HG02885 (cell line): ENCODE measurements around the gene SURF6.
"Not testable (repeated sequence)": the region's sequence is repeated elsewhere in the genome, so short reads cannot be mapped to it uniquely, and the experiment has no call there.

Source experiments
- ATAC-seq: cut with Tn5 transposase; IDR thresholded peaks from one replicate; pipeline ENCODE4 v1.9.1; 2021; ENCODE audit warnings: mild to moderate bottlenecking; ENCODE audit not compliant: unreplicated experiment, poor library complexity

Gene SURF6

DNA sequence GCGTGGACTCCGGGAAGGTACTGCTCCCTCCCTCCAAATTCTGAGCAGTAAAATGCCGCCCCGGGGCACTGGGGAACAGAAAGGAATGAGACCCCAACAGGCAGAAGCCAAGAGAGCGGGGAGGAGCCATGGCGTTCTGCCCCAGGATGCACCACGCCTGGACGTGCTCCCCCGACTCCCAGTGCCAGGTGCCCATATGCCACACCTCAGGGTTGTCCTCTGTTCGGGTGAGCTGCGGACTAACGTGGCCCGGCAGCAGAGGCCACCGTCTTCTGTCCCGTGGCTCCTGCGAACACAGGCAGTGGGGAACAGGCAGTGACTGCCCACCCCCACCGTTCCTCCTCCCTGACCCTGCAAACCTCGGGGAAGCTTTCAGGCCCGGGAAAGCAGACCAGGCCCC lies 4.8 kb downstream of the SURF6 start:
- no peak for ATAC-seq

- not testable (repeated sequence) for ATAC-seq
Measured at GRCh38 chr9:133329306-133330156, 6.5 kb downstream of the SURF6 start.

DNA sequence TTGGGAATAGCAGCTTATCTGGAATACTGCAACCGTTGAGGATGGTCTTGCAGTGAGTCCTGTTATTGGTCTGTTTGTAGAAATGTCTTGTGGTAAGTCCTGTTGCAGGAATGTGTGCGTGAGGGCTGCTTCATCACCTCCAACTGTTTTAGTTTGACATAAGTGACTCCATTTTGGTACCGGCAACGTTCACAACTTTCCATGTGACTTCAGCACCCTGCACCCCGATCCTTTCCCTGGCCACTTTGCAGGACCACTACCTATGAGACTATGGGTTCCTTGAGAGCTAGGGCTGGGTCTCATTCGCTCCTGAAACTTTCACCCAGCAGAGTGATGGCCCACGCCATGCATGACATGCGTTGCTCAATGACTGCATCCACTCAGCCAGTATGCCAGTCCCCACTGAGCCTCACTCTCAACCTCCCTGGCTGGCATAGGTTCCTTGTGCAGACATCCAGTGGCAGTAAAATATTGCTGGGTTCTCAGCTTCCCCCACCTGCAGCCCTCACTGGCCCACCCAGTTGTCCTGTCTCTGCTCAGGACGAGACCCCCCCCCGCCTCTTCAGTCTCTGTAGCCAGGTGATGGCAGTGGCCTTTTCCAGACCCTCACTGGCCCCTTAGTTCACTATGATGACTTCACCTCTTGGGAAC lies 8.0 kb downstream of the SURF6 start:
- ATAC-seq = no peak

DNA sequence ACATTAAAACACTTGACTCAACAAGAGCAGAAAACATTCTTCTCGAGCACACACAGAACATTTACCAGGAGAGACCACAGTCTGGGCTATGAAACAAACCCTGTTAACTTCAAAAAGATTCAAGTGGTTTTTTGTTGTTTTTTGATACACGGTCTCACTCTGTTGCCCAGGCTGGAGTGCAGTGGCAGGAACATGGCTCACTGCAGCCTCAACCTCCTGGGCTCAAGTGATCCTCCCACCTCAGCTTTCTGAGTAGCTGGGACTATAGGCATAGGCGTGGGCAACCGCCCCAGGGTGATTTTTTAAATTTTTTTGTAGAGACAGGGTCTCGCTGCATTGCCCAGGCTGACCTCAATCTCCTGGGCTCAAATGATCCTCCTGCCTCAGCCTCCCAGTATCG lies 9.0 kb downstream of the SURF6 start:
- ATAC-seq = not testable (repeated sequence)

- no peak for ATAC-seq
Measured at GRCh38 chr9:133323991-133324703, 11.8 kb downstream of the SURF6 start.

- no peak for ATAC-seq
Measured at GRCh38 chr9:133323211-133323610, 12.8 kb downstream of the SURF6 start.

GRCh38 chr9:133322701-133323100 lies 13.3 kb downstream of the SURF6 start:
- no peak for ATAC-seq

GRCh38 chr9:133321411-133321935 lies 14.5 kb downstream of the SURF6 start:
- no peak for ATAC-seq

DNA sequence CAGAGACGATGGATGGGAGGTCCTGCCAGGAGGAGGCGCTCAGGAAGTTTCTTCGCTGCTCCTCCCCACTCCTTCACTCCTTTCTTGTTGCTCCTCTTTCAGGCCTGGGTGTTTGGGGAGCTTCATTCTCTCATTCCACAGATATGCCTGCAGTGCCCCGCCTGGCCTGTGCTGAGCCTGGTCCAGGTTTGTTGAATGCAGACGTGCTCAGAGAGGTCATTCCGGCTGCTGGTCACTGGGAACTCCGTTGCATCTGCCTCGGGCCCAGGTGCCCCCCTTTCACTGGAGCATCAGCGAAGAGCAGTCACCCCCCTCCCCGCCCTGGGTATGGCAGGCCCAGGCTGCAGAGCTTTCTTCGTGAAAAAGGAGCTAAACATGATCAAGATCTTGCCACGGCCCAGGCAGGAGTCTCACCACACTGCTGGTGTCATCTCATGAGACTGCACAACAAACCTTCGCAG lies 15.5 kb downstream of the SURF6 start:
- ATAC-seq = no peak

DNA sequence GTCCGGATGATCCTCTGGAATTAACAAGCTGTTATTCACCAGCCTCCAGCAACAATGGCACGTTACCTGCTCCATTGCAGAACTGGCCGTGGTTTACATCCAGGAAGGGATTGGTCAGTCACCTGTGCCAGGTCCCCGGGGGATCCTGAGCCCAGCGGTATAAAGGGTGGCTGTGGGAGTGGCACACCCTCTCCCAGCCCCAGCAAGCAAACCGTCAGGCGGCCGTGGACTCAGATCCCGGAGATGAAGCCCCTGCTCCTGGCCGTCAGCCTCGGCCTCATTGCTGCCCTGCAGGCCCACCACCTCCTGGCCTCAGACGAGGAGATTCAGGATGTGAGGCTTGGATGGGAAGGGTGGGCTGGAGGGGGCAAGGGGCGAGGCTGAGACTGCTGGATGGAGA lies 18.4 kb downstream of the SURF6 start:
- ATAC-seq = not testable (repeated sequence)

GRCh38 chr9:133315997-133316396 lies 20.0 kb downstream of the SURF6 start:
- ATAC-seq = no peak

DNA sequence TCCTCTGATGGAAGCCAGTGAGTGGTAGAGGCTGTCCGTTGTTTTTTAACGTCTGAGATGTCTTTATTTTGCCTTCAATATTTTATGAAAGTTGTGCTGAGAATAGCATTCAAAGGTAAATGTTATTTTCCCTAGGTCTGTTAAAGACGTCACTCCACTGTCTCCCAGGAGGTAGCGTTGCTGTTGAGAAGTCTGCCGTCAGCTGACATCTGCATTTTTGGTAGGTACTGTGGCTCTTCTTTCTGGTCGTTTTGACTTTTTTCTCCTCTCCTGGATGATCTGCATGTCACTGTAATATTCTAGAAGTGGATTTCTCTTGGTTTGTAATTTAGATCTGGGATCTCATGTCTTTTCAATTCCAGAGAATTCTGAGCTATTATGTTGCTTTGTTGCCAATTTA lies 26.4 kb downstream of the SURF6 start:
- ATAC-seq = no peak

- no peak for ATAC-seq
Measured at GRCh38 chr9:133307301-133307700, 28.7 kb downstream of the SURF6 start.

DNA sequence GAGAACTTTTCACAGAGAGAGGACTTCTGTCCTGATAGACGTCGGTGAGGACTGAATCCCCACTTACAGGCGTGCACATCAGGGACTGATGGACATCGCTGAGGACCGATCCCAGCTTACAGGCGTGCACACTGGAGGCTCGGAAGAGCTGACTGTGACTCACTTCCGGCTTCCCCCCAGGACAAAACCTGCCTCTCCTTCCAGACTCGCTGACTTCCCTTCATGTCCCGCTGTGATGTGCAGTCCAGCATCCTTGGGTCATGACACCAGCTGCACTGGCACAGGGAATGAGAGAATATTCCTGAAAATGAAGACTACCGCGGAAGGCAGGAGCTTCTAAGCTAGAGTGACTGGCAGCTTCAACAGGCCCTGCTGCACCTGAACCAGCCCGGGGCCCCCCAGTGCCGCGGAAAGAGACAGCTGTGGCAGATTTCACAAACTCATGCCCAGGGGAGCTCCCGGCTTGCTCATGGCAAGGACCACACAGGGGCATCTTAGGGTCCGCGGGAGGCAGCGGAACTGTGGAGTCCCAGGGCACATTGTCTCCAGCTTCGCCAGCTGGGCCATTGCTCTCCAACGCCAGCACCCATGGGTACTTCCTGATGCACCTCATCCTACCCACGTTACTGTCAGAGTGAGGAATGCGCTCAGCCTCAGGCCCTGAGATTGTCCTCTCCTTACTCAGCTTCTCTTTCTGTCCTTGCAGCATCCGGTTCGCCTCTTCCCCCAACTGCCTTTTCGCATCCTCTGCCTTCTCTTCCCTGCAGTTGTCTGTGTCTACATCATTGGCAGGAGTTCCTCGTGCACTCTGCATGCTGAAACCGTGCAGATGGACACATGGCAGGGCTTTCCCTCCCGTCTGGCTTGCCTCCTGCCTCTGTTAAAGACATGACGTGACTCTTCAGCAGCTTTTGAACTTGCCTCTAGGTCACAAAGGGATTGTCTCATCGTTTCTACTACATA lies 29.5 kb downstream of the SURF6 start:
- ATAC-seq = no peak

DNA sequence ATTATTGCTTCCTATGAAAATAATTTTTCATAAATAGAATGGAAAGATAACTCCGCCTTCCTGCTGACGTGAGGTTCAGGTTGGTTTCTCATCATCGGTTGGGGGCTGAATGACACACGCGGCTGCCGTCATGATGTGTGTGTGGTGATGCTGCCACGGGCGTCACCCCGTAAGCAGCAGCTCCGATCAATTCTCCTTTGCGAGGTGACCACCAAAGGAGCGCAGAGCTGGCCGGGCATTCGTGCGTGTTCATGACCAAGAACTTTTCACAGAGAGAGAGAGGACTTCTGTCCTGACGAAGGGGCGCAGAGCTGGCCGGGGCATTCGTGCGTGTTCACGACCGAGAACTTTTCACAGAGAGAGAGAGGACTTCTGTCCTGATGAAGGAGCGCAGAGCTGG lies 30.3 kb downstream of the SURF6 start:
- no peak for ATAC-seq

DNA sequence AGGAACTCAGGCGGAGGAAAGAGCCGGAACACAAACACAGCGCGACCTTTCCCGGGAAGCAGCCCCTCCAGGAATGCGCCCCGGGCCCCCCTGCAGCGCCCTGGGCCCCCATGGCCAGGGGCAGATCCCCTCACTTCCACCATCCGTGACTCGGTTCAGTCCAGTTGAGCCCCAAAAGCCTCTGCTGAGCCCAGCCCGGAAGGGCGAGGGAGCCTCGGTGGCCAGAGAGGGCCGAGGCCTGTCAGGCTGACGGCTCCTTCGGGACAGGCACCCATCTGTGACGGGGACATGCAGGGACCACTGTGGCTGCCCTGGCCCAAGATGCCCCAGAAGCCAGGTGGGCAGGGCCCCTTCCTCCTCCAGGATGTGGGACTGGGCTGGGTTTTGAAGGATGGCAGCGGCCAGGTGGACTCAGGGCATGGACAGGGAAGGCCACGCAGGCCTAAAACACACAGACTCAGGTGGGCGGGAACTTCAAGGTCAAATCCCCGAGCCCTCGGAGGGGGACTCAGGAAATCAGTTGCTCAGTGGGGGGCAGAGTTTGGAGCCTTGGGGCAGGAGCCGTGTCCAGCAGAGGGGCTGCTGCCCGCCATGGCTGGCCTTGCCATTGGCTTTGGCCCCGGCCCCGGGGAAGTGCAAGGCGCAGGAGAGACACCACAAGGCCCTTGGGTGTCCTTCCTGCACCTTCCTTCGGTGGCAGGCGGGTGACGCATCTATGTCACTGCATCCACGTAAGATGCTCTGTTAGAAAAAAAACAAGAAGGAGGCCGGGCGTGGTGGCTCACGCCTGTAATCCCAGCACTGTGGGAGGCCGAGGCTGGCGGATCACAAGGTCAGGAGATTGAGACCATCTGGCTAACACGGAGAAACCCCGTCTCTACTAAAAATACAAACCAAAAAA lies 31.3 kb downstream of the SURF6 start:
- ATAC-seq = no peak

GRCh38 chr9:133304158-133304470 lies 31.9 kb downstream of the SURF6 start:
- no peak for ATAC-seq

GRCh38 chr9:133303266-133304157 lies 32.5 kb downstream of the SURF6 start:
- ATAC-seq = no peak
